Measurements from ENCODE around the gene KRT75.

Gene KRT75

GRCh38 chr12:52439420-52439819, 5.2 kb upstream of the KRT75 start:
- Histone ChIP-seq H3K4me1 (ENCODE audit: control insufficient read depth, insufficient read depth, low read length) (no peaks in the 10 kb centered on the region), H3K36me3 (ENCODE audit: control insufficient read depth in 2 of 2, insufficient read depth in 1 of 2, low read length in 2 of 2) (no peaks in the 10 kb centered on the region), H3K4me3 (ENCODE audit: low read depth, low read length) (no peak overlapping the region), H3K9me3 (ENCODE audit: control insufficient read depth, insufficient read depth, low read depth, low read length) (no peaks in the 10 kb centered on the region), H3K27ac (ENCODE audit: extremely low read depth, low read depth, low read length) (no peak overlapping the region)
- ChIA-PET CTCF (interaction anchor here (0.6 to 1.0 kb wide), 2 partner anchors 29 to 68 kb away, joined by 3 read pairs; no protein-coding TSS in a partner anchor), POLR2A (no interaction called here)
- TF ChIP-seq ZNF791 (tag by site-specific recombination; IDR thresholded peaks at IDR 0.05) (no peak), ZNF416 (tag by site-specific recombination; IDR thresholded peaks at IDR 0.05) (no peak), SALL2 (tag by site-specific recombination; IDR thresholded peaks at IDR 0.05; ENCODE audit: borderline replicate concordance) (no peak), ZNF24 (tag by site-specific recombination; IDR thresholded peaks at IDR 0.05) (no peak), ZNF544 (tag by site-specific recombination; IDR thresholded peaks at IDR 0.05) (no peak), ZNF670 (tag by site-specific recombination; IDR thresholded peaks at IDR 0.05; ENCODE audit: low read depth) (no peak), ZNF426 (tag by site-specific recombination; IDR thresholded peaks at IDR 0.05) (no peak), ZNF624 (tag by site-specific recombination; IDR thresholded peaks at IDR 0.05) (no peak), ZBTB6 (tag by site-specific recombination; IDR thresholded peaks at IDR 0.05) (no peak), ZNF2 (tag by site-specific recombination; IDR thresholded peaks at IDR 0.05) (no peak), HOXA7 (CRISPR knock-in tag; IDR thresholded peaks at IDR 0.05; ENCODE audit: borderline replicate concordance) (no peak)

DNA sequence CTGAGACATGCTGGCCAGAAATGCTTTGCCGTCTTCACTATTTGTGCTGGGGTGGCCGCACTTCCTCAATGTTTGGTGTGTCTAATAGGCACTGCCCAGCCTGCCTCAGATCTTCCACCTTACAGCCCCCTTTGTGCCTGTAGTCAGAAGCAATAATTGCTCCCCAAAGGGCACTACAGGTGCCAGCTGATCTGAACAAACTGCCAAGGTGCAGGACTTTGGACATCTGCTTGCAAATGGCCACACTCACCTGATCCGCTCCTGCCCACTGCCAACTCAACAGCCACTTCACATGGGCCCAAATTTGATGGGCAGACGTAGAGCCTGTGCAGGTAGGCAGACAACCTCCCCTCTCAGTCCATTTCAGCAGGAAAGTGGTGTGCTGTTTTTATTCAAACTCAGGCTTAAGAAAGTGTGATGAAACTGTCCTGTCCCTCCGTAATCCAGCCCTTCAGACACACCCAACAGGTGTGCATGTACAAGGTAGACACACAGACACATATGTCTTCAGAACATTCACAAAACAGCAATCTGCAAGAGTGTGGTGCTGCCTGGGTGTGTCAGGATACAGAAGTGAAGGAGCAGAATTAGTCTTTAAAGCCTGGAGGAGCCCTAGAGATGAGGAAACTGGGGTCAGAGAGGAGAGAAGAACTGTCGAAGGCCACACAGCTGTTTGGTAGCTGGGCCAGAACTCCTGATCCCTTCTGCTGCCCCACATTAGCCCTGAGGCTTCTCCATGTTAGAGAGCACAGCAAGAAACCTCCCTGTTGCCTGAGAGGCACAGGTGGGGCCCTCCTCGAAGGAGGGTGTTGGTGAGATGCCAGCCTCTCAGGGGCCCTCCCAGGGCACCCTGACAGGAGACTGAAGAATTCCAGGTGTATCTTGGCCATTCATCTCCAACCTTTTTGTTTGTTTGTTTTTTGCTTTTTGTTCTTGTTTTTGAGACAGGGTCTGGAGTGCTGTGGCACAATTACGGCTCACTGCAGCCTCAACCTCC, 4.4 kb upstream of the KRT75 start:
- H3K36me3 ChIP-seq (ENCODE audit: control insufficient read depth in 2 of 2, insufficient read depth in 1 of 2, low read length in 2 of 2), result no peaks in the 10 kb centered on the region
- H3K9me3 ChIP-seq (ENCODE audit: control insufficient read depth, insufficient read depth, low read depth, low read length), result no peaks in the 10 kb centered on the region
- ChIA-PET CTCF (interaction anchor here (0.6 to 1.0 kb wide), 3 partner anchors 30 to 282 kb away, joined by 3 to 4 read pairs (median 3); no protein-coding TSS in a partner anchor), POLR2A (no interaction called here)
- no peak for TF ChIP-seq INSM2 (tag by site-specific recombination; IDR thresholded peaks at IDR 0.05)
- no peak for TF ChIP-seq SP2 (tag by site-specific recombination; IDR thresholded peaks at IDR 0.05)
- peak; percentile 76 for TF ChIP-seq GLIS1 (tag by site-specific recombination; IDR thresholded peaks at IDR 0.05)
- peak; percentile 49 for TF ChIP-seq SCRT2 (tag by site-specific recombination; IDR thresholded peaks at IDR 0.05)
- TF ChIP-seq ZNF692 (tag by site-specific recombination; IDR thresholded peaks at IDR 0.05), result peak; percentile 71
- TF ChIP-seq ZNF670 (tag by site-specific recombination; IDR thresholded peaks at IDR 0.05; ENCODE audit: low read depth), result no peak
- H3K4me3 ChIP-seq (ENCODE audit: low read depth, low read length), result no peak overlapping the region
- no peaks in the 10 kb centered on the region for H3K4me1 ChIP-seq (ENCODE audit: control insufficient read depth, insufficient read depth, low read length)
- no peak overlapping the region for H3K27ac ChIP-seq (ENCODE audit: extremely low read depth, low read depth, low read length)

- Histone ChIP-seq H3K4me1 (ENCODE audit: control insufficient read depth, insufficient read depth, low read length) (no peaks in the 10 kb centered on the region), H3K9me3 (ENCODE audit: control insufficient read depth, insufficient read depth, low read depth, low read length) (no peaks in the 10 kb centered on the region), H3K36me3 (ENCODE audit: control insufficient read depth in 2 of 2, insufficient read depth in 1 of 2, low read length in 2 of 2) (no peaks in the 10 kb centered on the region), H3K27ac (ENCODE audit: extremely low read depth, low read depth, low read length) (no peak overlapping the region), H3K4me3 (ENCODE audit: low read depth, low read length) (no peak overlapping the region)
- POLR2A ChIA-PET, result no interaction called here
- CTCF ChIA-PET, result no interaction called here
- no peak for TF ChIP-seq ZNF777 (tag by site-specific recombination; IDR thresholded peaks at IDR 0.05; ENCODE audit: borderline replicate concordance)
- TF ChIP-seq ZNF174 (tag by site-specific recombination; IDR thresholded peaks at IDR 0.05), result no peak
- no peak for TF ChIP-seq ZNF335 (tag by site-specific recombination; conservative IDR thresholded peaks at IDR 0.05)
- TF ChIP-seq ZFHX2 (tag by site-specific recombination; conservative IDR thresholded peaks at IDR 0.05), result peak; percentile 29; the same call in 1 of the 2 replicates
- TF ChIP-seq INSM2 (tag by site-specific recombination; IDR thresholded peaks at IDR 0.05), result no peak
Measured at GRCh38 chr12:52437508-52437907, 3.3 kb upstream of the KRT75 start.

Measured in HEK293 (cell line).